Progenitor cell of endocrine pancreas (in vitro differentiated cells): ENCODE results near the gene ZBTB34. TPM values are rescaled to one million over a fixed set of nuclear protein-coding genes. Genes with fewer than 3 reads are reported as not detected.

Experiments
- DNase-seq: peaks from one replicate; pipeline ENCODE4 v3.0.0; 2021; ENCODE audit warnings: low spot score; ENCODE audit not compliant: unreplicated experiment
- H3K27ac Mint-ChIP-seq: 2 replicates; pipeline ENCODE4 v1.8.0; 2021; ENCODE audit warnings: mild to moderate bottlenecking, moderate library complexity, mixed read lengths
- H3K27me3 Mint-ChIP-seq: 2 replicates; pipeline ENCODE4 v1.8.0; 2021; ENCODE audit warnings: mixed read lengths
- H3K36me3 Mint-ChIP-seq: 2 replicates; pipeline ENCODE4 v1.8.0; 2022; ENCODE audit warnings: mixed read lengths; ENCODE audit not compliant: insufficient read depth
- H3K4me1 Mint-ChIP-seq: 2 replicates; pipeline ENCODE4 v1.8.0; 2021; ENCODE audit warnings: low read depth, mixed read lengths
- H3K4me3 Mint-ChIP-seq: 2 replicates; pipeline ENCODE4 v1.8.0; 2021; ENCODE audit warnings: low read depth, mild to moderate bottlenecking, moderate library complexity, mixed read lengths
- H3K9me3 Mint-ChIP-seq: 2 replicates; pipeline ENCODE4 v1.8.0; 2021; ENCODE audit warnings: low read depth, mixed read lengths
- total RNA-seq: library from RNA; stranded (reverse); gene quantifications from 2 replicates; pipeline ENCODE4 v1.2.1, GENCODE V29; 2021
- TF ChIP-seq, protein P1 (sequence below): fragments of 200-600 bp; sonication (generic); IDR thresholded peaks from one replicate; pipeline ENCODE4 v1.5.0; 2021; ENCODE audit warnings: antibody characterized with exemption, mild to moderate bottlenecking; ENCODE audit not compliant: unreplicated experiment

Gene ZBTB34
- total RNA-seq, 1 donor from 2014 or later = 21.5 TPM

DNA sequence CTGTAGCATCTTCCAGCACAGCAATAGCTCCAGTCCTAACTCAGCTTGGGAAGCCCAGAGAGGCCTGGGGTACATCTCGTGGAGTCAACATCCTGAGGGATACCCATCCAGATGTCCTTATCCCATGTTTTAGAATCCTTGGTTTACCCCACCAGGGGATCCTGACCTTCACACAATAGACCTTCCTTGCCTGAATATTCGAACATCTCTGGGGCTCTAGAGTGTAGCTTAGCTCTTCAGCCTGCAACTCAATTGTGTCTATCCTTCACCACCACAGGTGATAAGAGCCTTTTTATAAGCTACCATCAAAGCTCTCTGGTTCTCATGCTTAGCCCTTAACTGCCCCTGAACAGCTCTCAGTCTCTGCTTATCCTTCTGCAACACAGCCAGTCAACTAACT, 46.6 kb downstream of the ZBTB34 start:
- Mint-ChIP-seq H3K27ac (no peak overlapping the region), H3K36me3 (no peaks in the 10 kb centered on the region), H3K4me1 (peaks cover 8% of the 10 kb centered on the region), H3K9me3 (no peaks in the 10 kb centered on the region), H3K4me3 (no peak overlapping the region), H3K27me3 (peaks cover 27% of the 10 kb centered on the region)
- TF ChIP-seq, protein P1, sequence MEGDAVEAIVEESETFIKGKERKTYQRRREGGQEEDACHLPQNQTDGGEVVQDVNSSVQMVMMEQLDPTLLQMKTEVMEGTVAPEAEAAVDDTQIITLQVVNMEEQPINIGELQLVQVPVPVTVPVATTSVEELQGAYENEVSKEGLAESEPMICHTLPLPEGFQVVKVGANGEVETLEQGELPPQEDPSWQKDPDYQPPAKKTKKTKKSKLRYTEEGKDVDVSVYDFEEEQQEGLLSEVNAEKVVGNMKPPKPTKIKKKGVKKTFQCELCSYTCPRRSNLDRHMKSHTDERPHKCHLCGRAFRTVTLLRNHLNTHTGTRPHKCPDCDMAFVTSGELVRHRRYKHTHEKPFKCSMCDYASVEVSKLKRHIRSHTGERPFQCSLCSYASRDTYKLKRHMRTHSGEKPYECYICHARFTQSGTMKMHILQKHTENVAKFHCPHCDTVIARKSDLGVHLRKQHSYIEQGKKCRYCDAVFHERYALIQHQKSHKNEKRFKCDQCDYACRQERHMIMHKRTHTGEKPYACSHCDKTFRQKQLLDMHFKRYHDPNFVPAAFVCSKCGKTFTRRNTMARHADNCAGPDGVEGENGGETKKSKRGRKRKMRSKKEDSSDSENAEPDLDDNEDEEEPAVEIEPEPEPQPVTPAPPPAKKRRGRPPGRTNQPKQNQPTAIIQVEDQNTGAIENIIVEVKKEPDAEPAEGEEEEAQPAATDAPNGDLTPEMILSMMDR = no peak
- no peak for DNase-seq

DNA sequence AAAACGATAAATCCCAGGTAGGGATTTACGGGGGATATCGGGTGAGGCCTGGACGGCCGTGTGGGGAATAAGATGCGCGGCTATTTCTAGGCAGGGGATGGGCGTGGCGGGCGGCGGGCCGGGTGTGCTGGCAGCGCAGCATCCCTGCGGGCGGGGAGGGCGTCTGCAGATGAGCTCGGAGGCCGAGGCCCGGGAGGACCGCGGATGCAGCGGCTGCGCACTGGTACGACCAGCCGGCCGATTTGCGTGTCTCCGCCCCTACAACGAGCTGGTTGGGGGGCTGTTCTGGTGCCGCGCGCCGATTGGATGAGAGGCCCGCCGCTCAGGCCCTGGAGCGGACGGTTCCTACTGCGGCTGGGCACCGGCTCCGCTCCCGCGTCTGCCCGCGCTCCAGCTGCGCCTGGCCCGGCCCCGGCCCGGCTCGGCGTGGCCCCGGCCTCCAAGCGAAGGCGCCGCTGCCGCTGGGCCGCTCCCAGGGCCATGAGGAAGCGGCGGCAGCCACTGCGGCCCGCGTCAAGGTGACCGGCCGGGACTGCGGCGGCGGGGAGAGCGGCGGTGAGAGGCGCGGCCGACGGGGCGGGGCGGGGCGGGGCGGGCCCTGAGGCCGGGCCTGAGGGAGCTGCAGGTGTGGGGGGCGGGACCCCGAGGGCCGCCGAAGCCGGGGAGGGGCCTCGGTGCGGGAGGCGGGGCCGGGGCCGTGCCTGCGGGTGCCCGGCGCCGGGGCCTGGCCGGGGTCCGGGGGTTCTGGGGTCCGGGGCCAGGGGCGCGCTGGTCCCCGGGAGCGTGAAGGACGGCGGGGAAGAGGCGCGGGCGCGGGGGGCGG, 54.2 kb downstream of the ZBTB34 start, which contains the start of gene RALGPS1:
Gene RALGPS1, plus strand, starts transcription at position 325 of the 823 bp plus-strand sequence. CDS start 47,508 bp downstream, outside the sequence.
- peak; percentile 88 for DNase-seq
- peak within 1 kb of the TSS; percentile 95 for H3K27ac Mint-ChIP-seq
- H3K36me3 Mint-ChIP-seq = no peaks in the 10 kb centered on the region
- H3K4me3 Mint-ChIP-seq = peak within 1 kb of the TSS; percentile 81
- peaks cover 18% of the 10 kb centered on the region for H3K4me1 Mint-ChIP-seq
- TF ChIP-seq, protein P1 = no peak
- H3K27me3 Mint-ChIP-seq = peaks cover 28% of the 10 kb centered on the region
- no peaks in the 10 kb centered on the region for H3K9me3 Mint-ChIP-seq

DNA sequence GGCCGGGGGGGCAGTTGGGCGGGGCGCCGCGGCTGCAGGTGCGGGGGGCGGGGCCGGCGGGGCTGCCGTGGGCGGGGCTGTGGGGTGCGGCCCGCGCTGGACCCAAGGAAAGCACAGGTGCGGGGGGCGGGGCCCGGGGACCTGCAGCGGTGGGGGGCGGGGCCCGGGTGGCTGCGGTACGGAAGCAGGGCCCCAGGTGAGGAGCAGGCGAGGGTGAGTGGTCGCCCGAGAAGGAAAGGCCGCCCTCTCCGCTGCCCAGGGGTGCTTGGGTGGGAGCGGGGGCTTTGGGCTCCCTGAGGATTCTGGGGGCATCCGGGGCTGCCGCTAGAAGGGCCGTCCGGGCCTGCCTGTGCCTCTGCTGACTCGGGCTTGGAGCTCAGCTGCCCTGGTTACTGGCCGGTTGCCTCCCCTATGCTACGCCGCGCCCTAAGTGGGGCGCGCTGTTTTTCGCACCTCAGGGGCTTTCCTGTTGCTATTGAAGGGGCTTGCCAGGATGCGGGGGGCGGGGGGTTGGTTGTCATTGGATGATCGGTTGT, 54.9 kb downstream of the ZBTB34 start:
- Mint-ChIP-seq H3K27me3 (peaks cover 25% of the 10 kb centered on the region), H3K4me3 (peak overlapping the region; percentile 81), H3K9me3 (no peaks in the 10 kb centered on the region), H3K36me3 (no peaks in the 10 kb centered on the region), H3K27ac (peak overlapping the region; percentile 95), H3K4me1 (peaks cover 18% of the 10 kb centered on the region)
- DNase-seq = peak; percentile 82
- TF ChIP-seq, protein P1 = no peak

DNA sequence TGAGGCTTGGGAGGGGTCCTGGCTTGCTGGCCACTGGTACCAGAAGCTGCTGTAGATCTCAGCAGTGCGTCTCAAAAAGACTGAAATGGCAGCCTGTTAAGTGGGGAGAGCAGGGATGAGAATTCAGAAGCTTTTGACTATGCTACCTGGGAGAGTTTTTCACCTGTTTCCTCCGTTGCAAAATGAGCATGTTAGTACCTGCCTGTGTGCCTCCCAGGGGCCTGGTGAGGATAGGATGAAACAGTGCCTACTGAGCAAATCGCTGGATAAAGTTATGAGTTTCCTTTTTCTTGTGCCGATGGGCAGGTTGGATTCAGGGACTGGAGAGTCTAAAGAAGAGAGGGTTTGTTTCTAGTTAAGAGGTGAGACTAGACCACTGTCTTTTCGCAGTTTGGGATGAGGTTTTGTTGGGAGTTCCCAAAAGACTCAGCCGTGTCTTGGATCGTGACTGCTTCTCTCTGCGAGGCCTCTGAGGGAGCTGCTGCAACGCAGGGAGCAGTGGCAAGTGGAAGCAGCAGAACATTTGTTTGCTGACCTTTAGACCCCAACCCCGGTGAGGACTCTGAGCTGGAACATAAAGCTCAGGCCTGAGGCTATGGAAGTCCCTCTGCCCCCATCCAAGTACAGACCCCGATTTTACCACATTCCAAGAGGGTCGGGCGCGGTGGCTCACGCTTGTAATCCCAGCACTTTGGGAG, 55.6 kb downstream of the ZBTB34 start:
- no peak for DNase-seq
- Mint-ChIP-seq H3K9me3 (no peaks in the 10 kb centered on the region), H3K4me1 (peaks cover 18% of the 10 kb centered on the region), H3K36me3 (no peaks in the 10 kb centered on the region), H3K4me3 (peak overlapping the region; percentile 81), H3K27me3 (peaks cover 25% of the 10 kb centered on the region), H3K27ac (peak overlapping the region; percentile 95)
- TF ChIP-seq, protein P1 = no peak

DNA sequence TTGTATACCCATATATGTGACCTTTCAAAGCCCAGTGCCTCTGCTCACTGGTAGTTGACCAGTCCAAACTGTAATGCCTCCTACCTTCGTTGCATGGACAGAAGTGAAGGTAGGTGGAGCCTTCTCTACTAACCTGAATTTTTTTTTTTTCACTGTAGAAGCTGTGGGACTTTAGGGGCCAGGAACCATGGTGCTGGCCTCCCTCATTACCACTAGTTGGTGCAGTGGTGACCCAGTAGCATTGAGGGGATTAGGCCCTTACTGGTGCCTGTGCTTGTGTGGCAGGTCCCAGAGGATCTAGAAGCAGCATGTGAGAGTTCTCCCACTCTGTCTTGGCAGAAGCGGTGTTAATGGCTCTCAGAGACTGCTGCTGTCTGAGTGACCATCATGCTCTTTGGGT, 56.5 kb downstream of the ZBTB34 start:
- H3K4me3 Mint-ChIP-seq = peak overlapping the region; percentile 38
- H3K36me3 Mint-ChIP-seq = no peaks in the 10 kb centered on the region
- no peak for DNase-seq
- H3K27ac Mint-ChIP-seq = peak overlapping the region; percentile 53
- peaks cover 18% of the 10 kb centered on the region for H3K4me1 Mint-ChIP-seq
- peaks cover 21% of the 10 kb centered on the region for H3K27me3 Mint-ChIP-seq
- TF ChIP-seq, protein P1 = peak; percentile 9
- no peaks in the 10 kb centered on the region for H3K9me3 Mint-ChIP-seq
